ENCODE results near the gene BACH2. TPM values are rescaled to one million over a fixed set of nuclear protein-coding genes. Genes with fewer than 3 reads are reported as not detected.

The BACH2 gene
- total RNA-seq, 2 donors from 2014 or later, result 5.2 to 5.7 TPM

GRCh38 chr6:89934685-89935366 is 361.8 kb downstream of the BACH2 start:
- Histone ChIP-seq H3K4me3 (no peak overlapping the region), H3K4me1 (replicated peaks) (no peaks in the 10 kb centered on the region), H3K27ac (no peak overlapping the region), H3K27me3 (replicated peaks; ENCODE audit: insufficient read depth) (no peaks in the 10 kb centered on the region), H3K9me3 (no peaks in the 10 kb centered on the region), H3K36me3 (no peaks in the 10 kb centered on the region)
- no peak for DNase-seq (ENCODE audit: low spot score)
- WGBS, result 90% methylated on average over 19 of the region's 19 CpGs
- intact Hi-C loops (cut with DNase I), result no loop called here
- TF ChIP-seq POLR2A (IDR thresholded peaks at IDR 0.05) (no peak), CTCF (IDR thresholded peaks at IDR 0.05) (no peak), POLR2AphosphoS5 (IDR thresholded peaks at IDR 0.05) (no peak)

- H3K4me1 ChIP-seq (replicated peaks), result no peaks in the 10 kb centered on the region
- no peaks in the 10 kb centered on the region for H3K27me3 ChIP-seq (replicated peaks; ENCODE audit: insufficient read depth)
- H3K36me3 ChIP-seq, result no peaks in the 10 kb centered on the region
- 93% methylated on average over 22 of the region's 22 CpGs for WGBS
- intact Hi-C loops (cut with DNase I), result no loop called here
- H3K9me3 ChIP-seq, result no peaks in the 10 kb centered on the region
- no peak for DNase-seq (ENCODE audit: low spot score)
- H3K4me3 ChIP-seq, result no peak overlapping the region
- H3K27ac ChIP-seq, result no peak overlapping the region
- TF ChIP-seq POLR2A (IDR thresholded peaks at IDR 0.05) (no peak), CTCF (IDR thresholded peaks at IDR 0.05) (no peak), POLR2AphosphoS5 (IDR thresholded peaks at IDR 0.05) (no peak)
Observed at GRCh38 chr6:89932245-89932802, 364.3 kb downstream of the BACH2 start.

- DNase-seq (ENCODE audit: low spot score), result no peak
- Histone ChIP-seq H3K4me3 (no peak overlapping the region), H3K4me1 (replicated peaks) (no peaks in the 10 kb centered on the region), H3K9me3 (no peaks in the 10 kb centered on the region), H3K27me3 (replicated peaks; ENCODE audit: insufficient read depth) (no peaks in the 10 kb centered on the region), H3K36me3 (no peaks in the 10 kb centered on the region), H3K27ac (no peak overlapping the region)
- intact Hi-C loops (cut with DNase I), result no loop called here
- TF ChIP-seq CTCF (IDR thresholded peaks at IDR 0.05) (no peak), POLR2A (IDR thresholded peaks at IDR 0.05) (no peak), POLR2AphosphoS5 (IDR thresholded peaks at IDR 0.05) (no peak)
- 95% methylated on average over 5 of the region's 5 CpGs for WGBS
Observed at GRCh38 chr6:89930789-89931188, 365.9 kb downstream of the BACH2 start.

GRCh38 chr6:89928604-89929003 is 368.0 kb downstream of the BACH2 start:
- TF ChIP-seq CTCF (IDR thresholded peaks at IDR 0.05) (no peak), POLR2AphosphoS5 (IDR thresholded peaks at IDR 0.05) (no peak), POLR2A (IDR thresholded peaks at IDR 0.05) (no peak)
- Histone ChIP-seq H3K27me3 (replicated peaks; ENCODE audit: insufficient read depth) (no peaks in the 10 kb centered on the region), H3K27ac (no peak overlapping the region), H3K4me1 (replicated peaks) (no peaks in the 10 kb centered on the region), H3K4me3 (no peak overlapping the region), H3K9me3 (no peaks in the 10 kb centered on the region), H3K36me3 (no peaks in the 10 kb centered on the region)
- no peak for DNase-seq (ENCODE audit: low spot score)
- WGBS, result 69% methylated on average over 6 of the region's 6 CpGs
- intact Hi-C loops (cut with DNase I), result no loop called here
